SK-N-MC (cell line): ENCODE measurements around the gene C4orf50.

Experiments
- EZH2 ChIP-seq: fragments of 200-600 bp; sonication (generic); IDR thresholded peaks from one replicate; pipeline ENCODE4 v1.6.1; 2017; ENCODE audit warnings: antibody characterized with exemption
- FOXP2 ChIP-seq: optimal IDR thresholded peaks from 2 replicates; pipeline ENCODE3; 2011; ENCODE audit warnings: mild to moderate bottlenecking, moderate library complexity; ENCODE audit not compliant: insufficient read depth; ENCODE audit errors: extremely low read length, control extremely low read depth
- POLR2AphosphoS5 ChIP-seq: IDR thresholded peaks from 2 replicates; pipeline ENCODE4 v1.6.1; 2012; ENCODE audit warnings: mild to moderate bottlenecking, low read depth, low read length, borderline replicate concordance

DNA sequence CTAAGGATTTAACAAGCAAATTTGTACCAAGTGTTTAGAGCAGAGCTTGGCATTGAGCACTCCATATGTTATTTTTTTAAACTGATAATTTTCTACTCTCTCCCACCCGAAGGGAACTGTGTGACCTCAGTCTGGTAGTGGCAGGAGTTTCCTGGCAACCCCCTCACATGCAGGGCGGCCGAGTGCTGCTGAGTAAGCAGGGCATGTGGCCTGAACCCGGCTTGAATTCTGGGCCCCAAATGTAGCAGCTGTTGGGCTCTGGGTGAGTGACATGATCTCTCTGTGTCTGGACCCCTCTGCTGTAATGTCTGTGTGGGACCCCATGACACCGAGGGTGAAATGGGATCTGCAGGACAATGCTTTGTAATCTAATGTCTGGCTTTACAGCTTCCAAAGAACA lies 13.6 kb upstream of the C4orf50 start:
- no peak for TF ChIP-seq EZH2
- no peak for TF ChIP-seq POLR2AphosphoS5
- TF ChIP-seq FOXP2, result no peak
